GM21723 (cell line): Measurements from ENCODE around the gene DGKD.

Experiments used
- ATAC-seq: cut with Tn5 transposase; IDR thresholded peaks from one replicate; pipeline ENCODE4 v1.9.1; 2021; ENCODE audit warnings: mild to moderate bottlenecking, moderate library complexity; ENCODE audit not compliant: unreplicated experiment

DGKD gene

GRCh38 chr2:233422649-233423551 is 68.6 kb downstream of the DGKD start:
- ATAC-seq, result no peak

GRCh38 chr2:233423552-233423860 is 69.2 kb downstream of the DGKD start:
- ATAC-seq, result no peak

DNA sequence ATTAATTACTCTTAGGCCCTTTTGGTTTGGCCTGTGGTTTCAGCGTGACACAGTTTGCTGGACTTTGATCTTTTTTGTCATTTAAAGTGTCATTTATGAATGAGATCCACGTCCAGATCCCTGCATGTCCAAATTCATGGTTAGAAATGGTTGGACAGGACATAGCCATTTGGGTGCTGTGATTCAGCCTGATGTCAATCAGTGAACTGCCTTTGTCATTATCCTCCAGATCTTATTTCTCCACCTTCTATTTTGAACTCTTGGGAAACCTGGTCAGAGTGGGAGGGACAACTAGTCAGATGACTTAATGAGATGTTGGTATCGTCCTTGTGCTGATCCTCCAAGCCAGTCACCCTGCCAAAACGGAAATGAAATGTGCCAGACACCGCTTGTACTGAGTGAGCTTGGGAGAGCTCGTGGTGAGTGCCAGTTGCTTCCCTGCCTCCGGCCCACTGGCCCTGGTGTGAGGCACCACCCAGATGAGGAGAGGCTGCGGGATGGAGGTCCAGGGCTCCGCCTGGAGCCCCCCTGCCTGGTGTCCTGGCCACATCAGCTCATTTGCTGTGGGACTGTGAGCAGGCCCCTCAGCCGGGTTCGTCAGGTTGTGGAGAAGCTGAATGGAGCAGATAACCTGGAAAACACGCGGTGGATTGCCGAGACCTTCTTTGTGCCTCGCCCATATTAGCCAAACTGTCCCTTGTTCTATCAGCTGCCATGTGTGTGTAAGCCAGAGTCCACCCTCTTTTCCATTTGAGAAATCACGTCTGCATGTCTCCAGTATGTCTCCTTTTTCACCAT is 70.1 kb downstream of the DGKD start:
- ATAC-seq, result no peak

GRCh38 chr2:233426619-233427342 is 72.5 kb downstream of the DGKD start:
- no peak for ATAC-seq

DNA sequence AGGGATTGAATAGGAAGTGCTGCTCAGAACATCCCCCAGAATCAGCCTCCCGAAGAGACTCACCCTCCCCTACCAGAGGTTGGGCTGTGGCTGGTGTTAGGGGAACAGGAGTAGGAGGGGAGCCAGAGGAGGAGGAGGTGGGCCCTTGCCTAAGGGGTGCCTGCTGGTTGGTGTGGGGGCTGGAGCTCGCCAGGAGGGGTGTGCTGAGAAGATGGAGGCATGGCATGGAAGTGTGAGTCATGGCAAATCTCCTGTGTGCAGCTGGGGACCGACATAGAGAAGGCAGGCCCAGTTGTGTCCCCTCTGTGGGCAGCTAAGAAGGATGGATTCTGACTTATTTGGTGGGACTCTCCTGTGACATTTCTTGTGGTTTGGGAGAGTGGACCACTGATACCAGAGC is 73.7 kb downstream of the DGKD start:
- ATAC-seq, result no peak

GRCh38 chr2:233428438-233428837 is 74.1 kb downstream of the DGKD start:
- no peak for ATAC-seq

- ATAC-seq, result no peak
Observed at GRCh38 chr2:233429175-233429897, 75.0 kb downstream of the DGKD start.

GRCh38 chr2:233430081-233430480 is 75.8 kb downstream of the DGKD start:
- ATAC-seq, result no peak

- ATAC-seq, result no peak
Observed at GRCh38 chr2:233430651-233431050, 76.4 kb downstream of the DGKD start.

- ATAC-seq, result no peak
Observed at GRCh38 chr2:233433029-233433428, 78.7 kb downstream of the DGKD start.

GRCh38 chr2:233433794-233434193 is 79.5 kb downstream of the DGKD start:
- ATAC-seq, result no peak

GRCh38 chr2:233434666-233435330 is 80.5 kb downstream of the DGKD start:
- ATAC-seq, result no peak

DNA sequence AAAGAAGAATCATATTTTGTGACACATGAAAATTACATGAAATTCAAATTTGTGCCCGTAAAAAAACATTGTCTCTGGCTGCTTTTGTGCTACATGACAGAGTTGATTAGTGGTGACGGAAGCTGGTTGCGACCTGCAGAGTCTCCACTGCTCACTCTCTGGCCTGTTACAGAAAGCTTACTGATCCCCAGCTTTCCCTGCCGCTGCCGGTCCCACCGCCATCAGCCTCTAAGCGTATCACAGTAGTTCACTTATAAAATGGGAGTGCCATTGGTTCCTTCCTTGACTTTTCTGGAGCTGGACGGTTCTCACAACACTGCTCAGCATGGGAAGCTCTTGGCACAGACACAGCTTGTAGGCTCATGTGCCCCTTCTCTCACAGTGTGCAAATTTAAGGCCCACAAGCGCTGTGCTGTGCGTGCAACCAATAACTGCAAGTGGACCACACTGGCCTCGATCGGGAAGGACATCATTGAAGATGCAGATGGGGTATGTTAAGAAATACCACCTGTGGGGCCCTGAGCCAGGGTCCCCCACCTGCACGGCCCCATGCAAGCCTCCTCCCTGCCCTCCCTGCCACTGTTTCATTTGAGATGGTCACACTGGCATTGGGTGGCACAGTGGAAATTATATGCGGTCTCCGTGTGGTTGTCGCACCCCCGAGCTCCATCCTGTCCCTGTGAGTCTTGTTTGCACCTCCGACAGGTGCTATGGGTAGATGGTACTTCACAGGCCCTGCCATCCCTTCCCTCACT is 81.3 kb downstream of the DGKD start:
- ATAC-seq, result no peak

- ATAC-seq, result no peak
Observed at GRCh38 chr2:233436191-233436581, 81.9 kb downstream of the DGKD start.

GRCh38 chr2:233436691-233437438 is 82.6 kb downstream of the DGKD start:
- ATAC-seq, result no peak

DNA sequence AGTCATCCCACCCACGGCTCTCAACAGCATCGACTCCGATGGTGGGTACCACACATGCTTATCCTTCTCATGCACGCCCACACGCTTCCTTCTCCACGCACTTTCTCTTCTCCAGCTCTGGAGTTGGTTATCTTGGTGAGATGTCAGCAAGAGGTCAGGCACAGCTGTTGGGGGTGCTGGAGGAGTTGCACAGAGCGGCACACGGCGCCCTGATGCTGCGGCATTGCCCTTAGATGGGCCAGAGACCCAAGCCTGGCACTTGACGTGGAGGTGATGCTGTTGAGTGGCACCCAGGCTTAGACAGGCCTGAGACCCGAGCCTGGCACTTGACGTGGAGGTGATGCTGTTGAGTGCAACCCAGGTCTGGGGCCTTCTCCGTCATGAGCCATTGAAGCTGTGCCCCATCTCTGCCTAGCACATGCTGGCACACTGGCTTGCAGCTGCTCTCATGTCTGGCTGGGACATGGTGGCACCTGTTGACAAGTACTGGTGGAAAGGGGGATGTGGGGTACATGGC is 83.2 kb downstream of the DGKD start:
- ATAC-seq, result no peak

- ATAC-seq, result no peak
Observed at GRCh38 chr2:233438573-233439147, 84.4 kb downstream of the DGKD start.

- no peak for ATAC-seq
Observed at GRCh38 chr2:233439191-233439590, 84.9 kb downstream of the DGKD start.
